Measurements from ENCODE around the gene LYSMD1.
A peak's percentile ranks its signal among the peaks of the same experiment; 100 is the strongest.
"Not testable (repeated sequence)": the region's sequence is repeated elsewhere in the genome, so short reads cannot be mapped to it uniquely, and the experiment has no call there.

Gene LYSMD1

DNA sequence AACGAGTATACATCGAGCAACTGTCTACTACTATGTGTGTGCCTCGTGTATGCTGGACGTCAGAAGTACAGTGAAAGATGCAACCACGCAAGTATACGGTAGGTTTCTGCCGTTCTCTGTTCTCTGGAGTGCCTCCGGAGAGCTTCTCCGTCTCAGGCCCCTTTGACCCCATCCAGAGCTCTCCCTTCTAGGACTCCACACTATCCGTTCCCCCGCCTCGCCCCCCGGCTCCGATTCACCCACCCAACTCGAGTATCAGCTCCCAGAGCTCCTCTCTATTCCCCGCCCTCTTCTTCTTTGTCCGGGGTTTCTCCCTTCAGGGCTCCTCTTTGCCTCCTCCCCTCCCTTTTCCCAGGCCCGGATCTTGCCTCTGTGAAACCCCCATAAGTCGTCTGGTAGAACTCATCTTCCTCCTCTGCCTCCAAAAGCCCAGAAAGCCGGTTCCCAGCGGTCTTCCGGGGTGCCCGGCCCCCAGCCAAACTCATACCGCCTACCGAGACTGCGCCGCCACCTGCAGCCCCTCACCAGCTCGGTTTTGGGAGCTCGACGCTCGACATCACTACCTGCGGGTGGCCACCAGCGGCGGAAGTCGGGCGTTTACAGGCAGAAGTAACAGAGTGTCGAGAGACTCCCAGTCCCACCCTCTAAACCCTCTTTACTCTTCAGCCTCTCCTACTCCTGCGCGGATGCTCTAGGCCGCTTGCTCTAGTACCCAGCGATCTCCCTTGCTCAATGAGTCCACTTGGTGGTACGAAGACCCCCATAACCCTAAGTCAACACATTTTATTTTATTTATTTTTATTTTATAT is 24.1 kb upstream of the LYSMD1 start, which contains the start of gene VPS72:
Gene VPS72 (minus strand): TSS at position 561 of the 809 bp plus-strand sequence. CDS start 76 bp downstream, at position 485.
- H3K27me3 Mint-ChIP-seq = no peaks in the 10 kb centered on the region
- peaks cover 36% of the 10 kb centered on the region for H3K4me1 Mint-ChIP-seq
- peak; percentile 96 for ATAC-seq
- peak within 1 kb of the TSS; percentile 95 for H3K4me3 Mint-ChIP-seq
- peaks cover 10% of the 10 kb centered on the region for H3K36me3 Mint-ChIP-seq
- no peaks in the 10 kb centered on the region for H3K9me3 Mint-ChIP-seq
- peak within 1 kb of the TSS; percentile 95 for H3K27ac Mint-ChIP-seq

- Mint-ChIP-seq H3K27ac (peak overlapping the region; percentile 95), H3K4me1 (peaks cover 36% of the 10 kb centered on the region), H3K36me3 (peaks cover 21% of the 10 kb centered on the region), H3K4me3 (peak overlapping the region; percentile 95)
- not testable (repeated sequence) for H3K9me3 Mint-ChIP-seq, ATAC-seq, H3K27me3 Mint-ChIP-seq
These were observed 23.0 kb upstream of the LYSMD1 start for GRCh38 chr1:151188667-151189066.

DNA sequence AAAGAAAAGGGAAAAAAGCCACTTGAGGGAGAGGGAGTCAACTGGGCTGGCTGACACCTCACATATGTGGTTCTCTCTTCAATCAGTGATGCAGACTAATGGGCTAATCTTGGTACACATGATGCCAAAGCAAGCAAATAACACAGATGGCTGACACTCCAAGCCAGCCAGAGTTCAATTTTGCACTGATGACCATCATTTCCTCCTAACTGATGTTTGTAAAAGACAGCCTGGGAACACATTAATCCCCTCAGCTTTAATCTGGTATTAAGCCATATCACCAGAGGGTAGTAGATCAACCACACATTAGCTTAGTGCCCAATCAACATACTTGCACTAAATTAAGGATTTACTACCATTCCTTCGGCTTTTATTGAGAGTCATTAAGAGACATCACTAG is 21.5 kb upstream of the LYSMD1 start:
- Mint-ChIP-seq H3K9me3 (no peaks in the 10 kb centered on the region), H3K36me3 (peaks cover 29% of the 10 kb centered on the region), H3K4me1 (peaks cover 36% of the 10 kb centered on the region), H3K27ac (no peak overlapping the region), H3K27me3 (no peaks in the 10 kb centered on the region), H3K4me3 (no peak overlapping the region)
- ATAC-seq = no peak

- peak overlapping the region; percentile 7 for H3K27ac Mint-ChIP-seq
- H3K9me3 Mint-ChIP-seq = no peaks in the 10 kb centered on the region
- no peaks in the 10 kb centered on the region for H3K27me3 Mint-ChIP-seq
- H3K4me1 Mint-ChIP-seq = peaks cover 21% of the 10 kb centered on the region
- no peak overlapping the region for H3K4me3 Mint-ChIP-seq
- peaks cover 51% of the 10 kb centered on the region for H3K36me3 Mint-ChIP-seq
- no peak for ATAC-seq
These were observed 18.5 kb upstream of the LYSMD1 start for GRCh38 chr1:151184211-151184610.

- no peaks in the 10 kb centered on the region for H3K27me3 Mint-ChIP-seq
- H3K36me3 Mint-ChIP-seq = peaks cover 64% of the 10 kb centered on the region
- H3K9me3 Mint-ChIP-seq = no peaks in the 10 kb centered on the region
- H3K4me1 Mint-ChIP-seq = peaks cover 7% of the 10 kb centered on the region
- no peak overlapping the region for H3K27ac Mint-ChIP-seq
- ATAC-seq = no peak
- no peak overlapping the region for H3K4me3 Mint-ChIP-seq
These were observed 10.9 kb upstream of the LYSMD1 start for GRCh38 chr1:151176514-151177045.

DNA sequence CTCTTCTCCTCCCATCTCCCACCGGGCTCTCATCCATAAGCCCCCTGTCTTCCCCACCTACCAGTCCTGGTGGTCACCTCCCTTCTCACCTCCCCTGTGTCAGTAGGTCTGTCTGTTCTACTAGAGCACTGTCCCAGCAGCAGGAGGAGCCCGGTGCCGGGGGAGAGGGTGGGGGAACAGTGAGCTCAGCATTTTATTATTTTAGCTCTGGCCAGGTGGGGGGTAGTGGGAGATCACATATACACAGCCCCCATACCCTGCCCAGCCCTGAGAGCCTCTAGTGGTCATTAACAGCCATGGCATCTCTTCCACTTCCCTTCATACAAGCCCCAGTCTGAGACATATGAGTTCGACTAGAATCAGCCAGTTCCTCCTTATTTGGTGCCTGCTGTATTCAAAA is 10.2 kb upstream of the LYSMD1 start, which contains the start of gene TMOD4:
Gene TMOD4 (minus strand): TSS at position 119 of the 400 bp plus-strand sequence. CDS start 1,106 bp downstream, outside the sequence.
- no peak within 1 kb of the TSS for H3K4me3 Mint-ChIP-seq
- no peaks in the 10 kb centered on the region for H3K9me3 Mint-ChIP-seq
- H3K27ac Mint-ChIP-seq = peak within 1 kb of the TSS; percentile 24
- H3K27me3 Mint-ChIP-seq = no peaks in the 10 kb centered on the region
- peak; percentile 64 for ATAC-seq
- H3K4me1 Mint-ChIP-seq = peaks cover 7% of the 10 kb centered on the region
- H3K36me3 Mint-ChIP-seq = peaks cover 57% of the 10 kb centered on the region

- H3K27me3 Mint-ChIP-seq = no peaks in the 10 kb centered on the region
- peaks cover 7% of the 10 kb centered on the region for H3K4me1 Mint-ChIP-seq
- H3K27ac Mint-ChIP-seq = peak overlapping the region; percentile 24
- no peaks in the 10 kb centered on the region for H3K9me3 Mint-ChIP-seq
- H3K4me3 Mint-ChIP-seq = no peak overlapping the region
- no peak for ATAC-seq
- peaks cover 50% of the 10 kb centered on the region for H3K36me3 Mint-ChIP-seq
These were observed 9.5 kb upstream of the LYSMD1 start for GRCh38 chr1:151175041-151175741.

DNA sequence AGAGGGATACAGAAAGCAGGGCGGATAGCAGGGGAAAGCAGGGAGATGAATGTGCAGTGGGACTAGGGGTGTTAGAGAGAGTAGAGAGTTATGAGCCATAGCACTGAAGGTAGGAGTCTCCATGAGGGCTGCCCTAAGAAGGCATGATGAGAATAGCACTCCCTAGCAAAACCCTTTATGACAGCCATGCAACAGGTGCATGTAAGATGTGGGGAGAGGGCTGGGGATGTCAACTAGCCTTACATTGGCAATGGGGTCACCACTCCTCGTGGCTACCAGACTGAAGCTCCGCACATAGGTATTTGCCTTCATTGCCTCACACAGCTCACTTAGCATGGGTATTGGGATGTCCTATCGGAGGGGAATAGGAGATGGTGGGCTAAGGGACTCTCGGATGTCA is 5.5 kb upstream of the LYSMD1 start:
- Mint-ChIP-seq H3K27me3 (no peaks in the 10 kb centered on the region), H3K4me3 (no peak overlapping the region), H3K27ac (no peak overlapping the region), H3K4me1 (peaks cover 14% of the 10 kb centered on the region), H3K36me3 (peaks cover 26% of the 10 kb centered on the region), H3K9me3 (no peaks in the 10 kb centered on the region)
- no peak for ATAC-seq

DNA sequence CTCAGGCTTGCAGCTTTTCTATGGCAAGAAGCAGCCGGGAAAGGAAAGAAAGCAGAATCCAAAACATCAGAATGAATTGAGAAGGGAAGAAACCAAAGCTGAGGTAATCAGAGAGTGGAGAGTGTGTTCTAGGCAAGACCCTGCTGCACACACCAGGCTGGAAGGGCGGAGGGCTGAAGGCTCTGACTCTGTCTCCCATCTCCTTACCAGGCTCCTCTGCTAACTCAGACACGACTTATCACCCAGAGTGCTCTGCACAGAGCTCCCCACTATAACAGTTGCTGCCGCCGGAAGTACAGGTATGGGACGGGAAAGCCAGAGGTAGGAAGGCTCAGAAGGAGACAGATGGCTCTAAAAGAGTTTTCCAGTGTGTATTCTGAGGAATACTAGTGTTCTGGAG is 1.4 kb upstream of the LYSMD1 start:
- no peak for ATAC-seq
- H3K36me3 Mint-ChIP-seq = no peaks in the 10 kb centered on the region
- no peaks in the 10 kb centered on the region for H3K9me3 Mint-ChIP-seq
- H3K4me1 Mint-ChIP-seq = peaks cover 34% of the 10 kb centered on the region
- H3K27me3 Mint-ChIP-seq = no peaks in the 10 kb centered on the region
- H3K27ac Mint-ChIP-seq = peak overlapping the region; percentile 79
- peak overlapping the region; percentile 73 for H3K4me3 Mint-ChIP-seq

GRCh38 chr1:151166505-151166956 is 829 bp upstream of the LYSMD1 start:
- no peaks in the 10 kb centered on the region for H3K36me3 Mint-ChIP-seq
- peak; percentile 24 for ATAC-seq
- peak overlapping the region; percentile 73 for H3K4me3 Mint-ChIP-seq
- H3K27ac Mint-ChIP-seq = peak overlapping the region; percentile 79
- H3K4me1 Mint-ChIP-seq = peaks cover 34% of the 10 kb centered on the region
- H3K9me3 Mint-ChIP-seq = no peaks in the 10 kb centered on the region
- H3K27me3 Mint-ChIP-seq = no peaks in the 10 kb centered on the region

- H3K4me1 Mint-ChIP-seq = peaks cover 34% of the 10 kb centered on the region
These were observed 393 bp downstream of the LYSMD1 start for GRCh38 chr1:151165281-151165737.

DNA sequence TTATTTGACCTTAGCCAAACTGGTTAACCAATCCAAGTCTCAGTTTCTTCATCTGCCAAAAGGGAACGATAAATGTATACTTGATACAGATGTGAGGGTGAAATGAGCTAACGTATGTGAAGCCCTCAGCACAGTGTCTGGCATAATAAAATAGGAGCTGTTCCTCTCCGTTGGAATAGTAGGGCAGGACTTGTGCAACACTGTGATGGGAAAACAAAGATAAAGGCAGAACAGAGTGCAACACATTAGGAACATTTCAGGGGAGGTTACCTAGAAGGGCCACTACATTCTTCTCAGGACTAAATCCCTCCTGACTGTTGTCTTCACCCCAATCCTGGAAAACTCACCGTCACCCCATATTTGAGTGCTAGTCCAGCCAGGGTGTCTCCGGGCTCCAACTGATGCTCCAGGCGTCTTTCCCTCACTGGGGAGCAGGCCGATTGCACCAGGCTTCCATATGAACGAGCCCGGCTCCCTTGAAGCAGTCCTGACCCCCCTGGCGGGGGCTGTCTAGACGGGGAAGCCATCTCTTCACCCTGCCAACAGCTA is 896 bp downstream of the LYSMD1 start:
- Mint-ChIP-seq H3K36me3 (peaks cover 7% of the 10 kb centered on the region), H3K27me3 (no peaks in the 10 kb centered on the region), H3K27ac (peak overlapping the region; percentile 79), H3K9me3 (no peaks in the 10 kb centered on the region), H3K4me1 (peaks cover 35% of the 10 kb centered on the region), H3K4me3 (peak overlapping the region; percentile 73)
- no peak for ATAC-seq

More at GRCh38 chr1:151165281-151165737, 393 bp downstream of the LYSMD1 start:
- ATAC-seq = no peak
- H3K9me3 Mint-ChIP-seq = no peaks in the 10 kb centered on the region
- H3K4me3 Mint-ChIP-seq = peak overlapping the region; percentile 73
- H3K36me3 Mint-ChIP-seq = peaks cover 5% of the 10 kb centered on the region
- no peaks in the 10 kb centered on the region for H3K27me3 Mint-ChIP-seq
- peak overlapping the region; percentile 79 for H3K27ac Mint-ChIP-seq

- H3K4me1 Mint-ChIP-seq = peaks cover 48% of the 10 kb centered on the region
- H3K9me3 Mint-ChIP-seq = no peaks in the 10 kb centered on the region
- ATAC-seq = no peak
- H3K27me3 Mint-ChIP-seq = no peaks in the 10 kb centered on the region
- peaks cover 30% of the 10 kb centered on the region for H3K36me3 Mint-ChIP-seq
- peak overlapping the region; percentile 48 for H3K4me3 Mint-ChIP-seq
- peak overlapping the region; percentile 85 for H3K27ac Mint-ChIP-seq
These were observed 6.3 kb downstream of the LYSMD1 start for GRCh38 chr1:151159373-151159772.

DNA sequence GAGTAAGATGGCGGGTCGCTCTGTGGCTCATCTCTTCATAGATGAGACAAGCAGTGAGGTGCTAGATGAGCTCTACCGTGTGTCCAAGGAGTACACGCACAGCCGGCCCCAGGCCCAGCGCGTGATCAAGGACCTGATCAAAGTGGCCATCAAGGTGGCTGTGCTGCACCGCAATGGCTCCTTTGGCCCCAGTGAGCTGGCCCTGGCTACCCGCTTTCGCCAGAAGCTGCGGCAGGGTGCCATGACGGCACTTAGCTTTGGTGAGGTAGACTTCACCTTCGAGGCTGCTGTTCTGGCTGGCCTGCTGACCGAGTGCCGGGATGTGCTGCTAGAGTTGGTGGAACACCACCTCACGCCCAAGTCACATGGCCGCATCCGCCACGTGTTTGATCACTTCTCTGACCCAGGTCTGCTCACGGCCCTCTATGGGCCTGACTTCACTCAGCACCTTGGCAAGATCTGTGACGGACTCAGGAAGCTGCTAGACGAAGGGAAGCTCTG is 6.9 kb downstream of the LYSMD1 start:
- H3K27me3 Mint-ChIP-seq = no peaks in the 10 kb centered on the region

GRCh38 chr1:151158326-151158725 is 7.4 kb downstream of the LYSMD1 start:
- Mint-ChIP-seq H3K4me1 (peaks cover 45% of the 10 kb centered on the region), H3K27me3 (no peaks in the 10 kb centered on the region), H3K9me3 (no peaks in the 10 kb centered on the region), H3K27ac (peak overlapping the region; percentile 85), H3K4me3 (peak overlapping the region; percentile 95), H3K36me3 (peaks cover 30% of the 10 kb centered on the region)
- no peak for ATAC-seq

More for the DNA sequence above, 6.9 kb downstream of the LYSMD1 start:
- ATAC-seq = no peak
- Mint-ChIP-seq H3K9me3 (no peaks in the 10 kb centered on the region), H3K27ac (peak overlapping the region; percentile 85), H3K36me3 (peaks cover 30% of the 10 kb centered on the region), H3K4me3 (no peak overlapping the region), H3K4me1 (peaks cover 45% of the 10 kb centered on the region)

Measured in stimulated activated memory B cell treated with anti-CD40 and anti-IgM and Interleukin-4, amounts not matched to agents 10 μg/mL and 1 μg/mL and 100 μg/mL, for 72 hours (primary cell).